GM12878 (cell line): ENCODE measurements around the gene CAMTA1. TPM values are rescaled to one million over a fixed set of nuclear protein-coding genes. Genes with fewer than 3 reads are reported as not detected.

ENCODE experiments used
- ATAC-seq: fragments of 200-7000 bp; cut with Tn5 transposase; 3 replicates; pipeline ENCODE4 v1.9.1; 2020; ENCODE audit warnings: mild to moderate bottlenecking, moderate library complexity
- BruUV-seq: library from RNA; stranded (reverse); fragments of 400-500 nt; replicated peaks from 2 replicates; lab custom pipeline; 2021; lab: Mats Ljungman, UMichigan
- CTCF ChIA-PET: fragments of 300-600 bp; sonication (Branson Sonifier 250); formaldehyde crosslinking; extraction: SDS; loops from one replicate; lab custom pipeline; 2021; ENCODE audit warnings: inconsistent platforms; lab: Yijun Ruan, JAX
- POLR2A ChIA-PET: fragments of 350-600 bp; formaldehyde crosslinking; extraction: SDS; loops from one replicate; lab custom pipeline; 2021; ENCODE audit warnings: inconsistent platforms; lab: Charles Lee
- RAD21 ChIA-PET: fragments of 300-600 bp; sonication (Branson Sonifier 250); formaldehyde crosslinking; loops from one replicate; lab custom pipeline; 2023; ENCODE audit warnings: antibody characterized with exemption; ENCODE audit not compliant: unreplicated experiment; lab: Charles Lee
- SMC1A ChIA-PET: fragments of 300-600 bp; sonication (Branson Sonifier 250); formaldehyde crosslinking; loops from one replicate; lab custom pipeline; 2023; ENCODE audit not compliant: unreplicated experiment, uncharacterized antibody; lab: Charles Lee
- DNase-seq: peaks from one replicate; pipeline ENCODE4 v3.0.0-alpha.2; 2011; ENCODE audit warnings: low read depth, low spot score
- FAIRE-seq: peaks from 3 replicates; lab custom pipeline; 2011; peaks lifted over from hg19 to GRCh38; lab: Jason Lieb, UNC
- H2AFZ ChIP-seq: 2 replicates; pipeline ENCODE4 v1.6.0; 2011; ENCODE audit warnings: low read depth, low read length, control low read depth; ENCODE audit not compliant: control insufficient read depth
- H3K27ac ChIP-seq: 2 replicates; pipeline ENCODE4 v1.5.1; 2011; ENCODE audit warnings: control low read depth; ENCODE audit not compliant: control insufficient read depth, insufficient read depth
- H3K27me3 ChIP-seq, 2 experiments: replicated peaks in 1 of 2; 2 replicates each; pipeline versions ENCODE4 v1.6.0 to v1.6.1; 2011; ENCODE audit warnings: low read length in 1 of 2; ENCODE audit not compliant: control insufficient read depth in 2 of 2, insufficient read depth in 2 of 2
- H3K36me3 ChIP-seq, 2 experiments: 2 replicates each; pipeline ENCODE4 v1.5.1; 2011; ENCODE audit warnings: low read length in 1 of 2; ENCODE audit not compliant: control insufficient read depth in 2 of 2, insufficient read depth in 2 of 2
- H3K4me1 ChIP-seq: 2 replicates; pipeline ENCODE4 v1.6.1; 2011; ENCODE audit warnings: mild to moderate bottlenecking, low read length, moderate library complexity, mixed read lengths; ENCODE audit not compliant: control insufficient read depth, insufficient read depth
- H3K4me2 ChIP-seq: 2 replicates; pipeline ENCODE4 v1.6.0; 2011; ENCODE audit warnings: control low read depth; ENCODE audit not compliant: control insufficient read depth, insufficient read depth
- H3K4me3 ChIP-seq: fragments of 200-600 bp; sonication (generic); 2 replicates; pipeline ENCODE4 v1.5.1; 2016
- H3K79me2 ChIP-seq: 2 replicates; pipeline ENCODE4 v1.6.0; 2011; ENCODE audit warnings: low read length; ENCODE audit not compliant: control insufficient read depth, insufficient read depth
- H3K9ac ChIP-seq: 2 replicates; pipeline ENCODE4 v1.8.0; 2011; ENCODE audit warnings: low read length, control low read depth, mixed read lengths; ENCODE audit not compliant: control insufficient read depth, insufficient read depth
- H3K9me3 ChIP-seq: replicated peaks from 3 replicates; pipeline ENCODE4 v1.5.1; 2011; ENCODE audit warnings: mild to moderate bottlenecking, low read length; ENCODE audit not compliant: control insufficient read depth, insufficient read depth
- H4K20me1 ChIP-seq: 2 replicates; pipeline ENCODE4 v1.6.0; 2011; ENCODE audit not compliant: control insufficient read depth, insufficient read depth
- CBX5 ChIP-seq: sonication (generic); IDR thresholded peaks from 2 replicates; pipeline ENCODE4 v1.6.1; 2016; ENCODE audit warnings: low read depth, moderate library complexity, mild to moderate bottlenecking, inconsistent platforms
- CREM ChIP-seq: IDR thresholded peaks from 2 replicates; pipeline ENCODE4 v1.6.1; 2014; ENCODE audit warnings: antibody characterized with exemption, low read depth
- HDAC6 ChIP-seq: fragments of 200-600 bp; sonication (generic); IDR thresholded peaks from one replicate; pipeline ENCODE4 v1.8.0; 2017; ENCODE audit warnings: antibody characterized with exemption; ENCODE audit not compliant: unreplicated experiment
- HDGF ChIP-seq: fragments of 450-650 bp; IDR thresholded peaks from 2 replicates; pipeline ENCODE4 v1.6.1; 2016; ENCODE audit warnings: antibody characterized with exemption
- PRDM15 ChIP-seq: fragments of 450-650 bp; formaldehyde crosslinking; IDR thresholded peaks from 2 replicates; pipeline ENCODE4 v1.4.0; 2020; ENCODE audit warnings: mild to moderate bottlenecking, moderate library complexity
- RCOR1 ChIP-seq: conservative IDR thresholded peaks from 2 replicates; pipeline ENCODE4 v1.6.1; 2012; ENCODE audit warnings: low read depth, low read length, improper control_type of control experiment
- SMAD5 ChIP-seq: IDR thresholded peaks from 2 replicates; pipeline ENCODE4 v1.6.1; 2016; ENCODE audit warnings: antibody characterized with exemption, low read depth
- ZNF24 ChIP-seq: fragments of 450-650 bp; IDR thresholded peaks from 2 replicates; pipeline ENCODE4 v1.6.1; 2017; ENCODE audit warnings: antibody characterized with exemption, mild to moderate bottlenecking
- WGBS: methylation state at CpG from one replicate; pipeline ENCODE4 v1.1.6; 2016; ENCODE audit warnings: low lambda C conversion rate; ENCODE audit not compliant: insufficient replicate concordance, insufficient coverage; ENCODE audit errors: missing lambda C conversion rate; 5-methylcytosine and 5-hydroxymethylcytosine counted together
- in situ Hi-C: fragments of 300-500 bp; cut with MboI; formaldehyde crosslinking; loops from 9 replicates; pipeline ENCODE4 v1.14.3; 2018; ENCODE audit warnings: mixed read lengths
- intact Hi-C: fragments of 100-400 bp; cut with micrococcal nuclease; formaldehyde crosslinking; loops from one replicate; pipeline ENCODE4 v1.14.2; 2022; ENCODE audit not compliant: unreplicated experiment
- polyA plus RNA-seq, 11 experiments: library from polyadenylated mRNA; depleted of rRNA in 4 of 11; unstranded in 6 of 11; stranded (reverse) in 5 of 11; fragments of >200 nt; fragmentation: Nextera tagmentation in 4 of 11; fragmentation: Illumina TruSeq in 1 of 11; extraction: Ambion mirVana in 4 of 11; extraction: Trizol in 1 of 11; gene quantifications; 1 replicate in 1 of 11; 2 replicates in 10 of 11; pipeline versions ENCODE4 v1.2.1 to v1.2.3, GENCODE V29; 2011 to 2016; ENCODE audit warnings: inconsistent platforms in 2 of 11, missing spikeins in 2 of 11, low read depth in 1 of 11
- total RNA-seq, 4 experiments: library from RNA; depleted of rRNA in 3 of 4; stranded (reverse); fragments of >200 nt in 3 of 4; fragmentation: Illumina TruSeq in 1 of 4; extraction: Trizol in 1 of 4; gene quantifications; 2 replicates each; pipeline versions ENCODE4 v1.2.1 to v1.2.3, GENCODE V29; 2013 to 2021
- TF ChIP-seq, protein P1 (sequence below): fragments of 450-650 bp; IDR thresholded peaks from 2 replicates; pipeline ENCODE4 v1.6.1; 2017; ENCODE audit warnings: antibody characterized with exemption, mild to moderate bottlenecking, moderate library complexity

CAMTA1 gene
- total and polyA plus RNA-seq, 10 of the 15 experiments (the other 5 are each of a cell fraction or from before 2014, with no cell fraction given), result 37.7 to 148 (median 76.4) TPM

DNA sequence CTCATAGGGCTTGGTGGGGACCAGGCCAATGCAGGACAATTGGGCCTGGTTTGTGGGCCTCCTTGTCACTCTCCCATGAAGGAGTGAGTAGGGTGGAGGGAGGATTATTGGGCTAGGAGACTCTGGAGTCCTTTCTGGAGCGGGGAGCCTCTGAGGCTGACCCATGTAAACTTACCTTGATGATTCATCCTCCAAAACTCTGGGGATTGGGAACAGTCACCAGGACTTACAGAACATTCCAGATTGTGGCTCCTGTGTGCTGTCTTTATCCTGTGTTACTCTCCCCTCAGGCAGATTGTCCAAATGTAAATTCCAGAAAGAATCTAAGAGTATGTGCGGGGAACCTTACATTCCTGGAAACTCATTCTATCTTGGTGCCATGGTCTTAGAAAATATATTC, 197.6 kb downstream of the CAMTA1 start:
- Histone ChIP-seq H3K4me3 (no peak overlapping the region), H3K36me3 (no peaks in the 10 kb centered on the region), H3K9ac (no peak overlapping the region), H2AFZ (no peak overlapping the region), H3K9me3 (no peaks in the 10 kb centered on the region; the same call in 2 of the 3 replicates), H3K27ac (no peak overlapping the region), H3K79me2 (no peaks in the 10 kb centered on the region), H3K4me2 (no peak overlapping the region), H3K27me3 (no peaks in the 10 kb centered on the region; a peak in 1 of 4 replicates), H4K20me1 (no peaks in the 10 kb centered on the region), H3K4me1 (no peaks in the 10 kb centered on the region)
- 0% methylated on average over 2 of the region's 2 CpGs for WGBS
- DNase-seq (no peak), FAIRE-seq (no peak), ATAC-seq (no peak)
- POLR2A ChIA-PET, result no interaction called here
- intact Hi-C loops, result no loop called here
- in situ Hi-C loops, result no loop called here
- TF ChIP-seq PRDM15 (CRISPR knock-in tag) (no peak), HDGF (no peak), ZNF24 (no peak)
- no TSS peak for BruUV-seq
- RAD21 ChIA-PET, result no interaction called here
- SMC1A ChIA-PET, result no interaction called here
- CTCF ChIA-PET, result no interaction called here

DNA sequence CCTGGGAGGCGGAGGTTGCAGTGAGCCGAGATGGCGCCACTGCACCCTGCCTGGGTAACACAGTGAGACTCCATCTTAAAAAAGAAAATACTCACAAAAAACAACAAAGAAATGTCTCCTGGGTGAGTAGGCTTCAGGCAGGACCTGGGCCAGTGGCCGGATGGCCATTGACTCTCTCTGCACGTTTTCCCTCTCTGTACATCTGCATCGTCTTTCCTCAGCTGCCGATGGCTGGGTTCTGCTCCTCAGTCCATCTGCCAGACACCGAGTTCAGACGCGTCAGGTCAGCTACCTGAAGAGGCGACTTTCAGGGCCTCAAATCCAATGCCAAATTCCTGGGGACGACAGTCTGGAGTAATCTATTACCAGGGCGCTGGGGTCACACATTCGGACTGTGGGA, 199.3 kb downstream of the CAMTA1 start:
- ATAC-seq (no peak), FAIRE-seq (no peak)
- Histone ChIP-seq H3K4me1 (no peaks in the 10 kb centered on the region), H4K20me1 (no peaks in the 10 kb centered on the region), H3K9ac (no peak overlapping the region), H3K9me3 (no peaks in the 10 kb centered on the region; the same call in 2 of the 3 replicates), H3K36me3 (no peaks in the 10 kb centered on the region), H3K4me3 (no peak overlapping the region), H3K79me2 (no peaks in the 10 kb centered on the region), H3K27ac (no peak overlapping the region), H3K4me2 (no peak overlapping the region)
- CTCF ChIA-PET, result no interaction called here
- intact Hi-C loops, result no loop called here
- in situ Hi-C loops, result no loop called here
- POLR2A ChIA-PET, result no interaction called here
- no TSS peak for BruUV-seq
- 31% methylated on average over 14 of the region's 14 CpGs for WGBS
- SMC1A ChIA-PET, result no interaction called here
- TF ChIP-seq SMAD5 (no peak), CBX5 (no peak), HDAC6 (no peak), CREM (no peak), RCOR1 (no peak)
- TF ChIP-seq, protein P1, sequence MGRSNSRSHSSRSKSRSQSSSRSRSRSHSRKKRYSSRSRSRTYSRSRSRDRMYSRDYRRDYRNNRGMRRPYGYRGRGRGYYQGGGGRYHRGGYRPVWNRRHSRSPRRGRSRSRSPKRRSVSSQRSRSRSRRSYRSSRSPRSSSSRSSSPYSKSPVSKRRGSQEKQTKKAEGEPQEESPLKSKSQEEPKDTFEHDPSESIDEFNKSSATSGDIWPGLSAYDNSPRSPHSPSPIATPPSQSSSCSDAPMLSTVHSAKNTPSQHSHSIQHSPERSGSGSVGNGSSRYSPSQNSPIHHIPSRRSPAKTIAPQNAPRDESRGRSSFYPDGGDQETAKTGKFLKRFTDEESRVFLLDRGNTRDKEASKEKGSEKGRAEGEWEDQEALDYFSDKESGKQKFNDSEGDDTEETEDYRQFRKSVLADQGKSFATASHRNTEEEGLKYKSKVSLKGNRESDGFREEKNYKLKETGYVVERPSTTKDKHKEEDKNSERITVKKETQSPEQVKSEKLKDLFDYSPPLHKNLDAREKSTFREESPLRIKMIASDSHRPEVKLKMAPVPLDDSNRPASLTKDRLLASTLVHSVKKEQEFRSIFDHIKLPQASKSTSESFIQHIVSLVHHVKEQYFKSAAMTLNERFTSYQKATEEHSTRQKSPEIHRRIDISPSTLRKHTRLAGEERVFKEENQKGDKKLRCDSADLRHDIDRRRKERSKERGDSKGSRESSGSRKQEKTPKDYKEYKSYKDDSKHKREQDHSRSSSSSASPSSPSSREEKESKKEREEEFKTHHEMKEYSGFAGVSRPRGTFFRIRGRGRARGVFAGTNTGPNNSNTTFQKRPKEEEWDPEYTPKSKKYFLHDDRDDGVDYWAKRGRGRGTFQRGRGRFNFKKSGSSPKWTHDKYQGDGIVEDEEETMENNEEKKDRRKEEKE, result no peak
- TF ChIP-seq, all 136 proteins: peak for 0
- no peak overlapping the region for H2AFZ ChIP-seq
- H3K27me3 ChIP-seq, result no peaks in the 10 kb centered on the region; a peak in 1 of 4 replicates
- DNase-seq, result no peak
- RAD21 ChIA-PET, result no interaction called here
